ENCODE measurements around the gene AHSA1.

AHSA1 gene

GRCh38 chr14:77470224-77470870 is 12.5 kb downstream of the AHSA1 start:
- no peak for DNase-seq (ENCODE audit: low read depth in 2 of 2, low spot score in 1 of 2)

GRCh38 chr14:77473921-77474320 is 16.0 kb downstream of the AHSA1 start:
- DNase-seq (ENCODE audit: low read depth in 2 of 2, low spot score in 1 of 2) = no peak

- DNase-seq (ENCODE audit: low read depth in 2 of 2, low spot score in 1 of 2) = no peak
These were observed 16.7 kb downstream of the AHSA1 start for GRCh38 chr14:77474479-77475177.

- no peak for DNase-seq (ENCODE audit: low read depth in 2 of 2, low spot score in 1 of 2)
These were observed 17.7 kb downstream of the AHSA1 start for GRCh38 chr14:77475432-77476115.

GRCh38 chr14:77478029-77478428 is 20.1 kb downstream of the AHSA1 start:
- DNase-seq (ENCODE audit: low read depth in 2 of 2, low spot score in 1 of 2) = no peak

GRCh38 chr14:77478796-77479195 is 20.9 kb downstream of the AHSA1 start:
- DNase-seq (ENCODE audit: low read depth in 2 of 2, low spot score in 1 of 2) = no peak

- DNase-seq (ENCODE audit: low read depth in 2 of 2, low spot score in 1 of 2) = no peak
These were observed 24.5 kb downstream of the AHSA1 start for GRCh38 chr14:77482422-77482821.

- no peak for DNase-seq (ENCODE audit: low read depth in 2 of 2, low spot score in 1 of 2)
These were observed 27.4 kb downstream of the AHSA1 start for GRCh38 chr14:77485256-77485655.

GRCh38 chr14:77485901-77486678 is 28.2 kb downstream of the AHSA1 start:
- no peak for DNase-seq (ENCODE audit: low read depth in 2 of 2, low spot score in 1 of 2)

- no peak for DNase-seq (ENCODE audit: low read depth in 2 of 2, low spot score in 1 of 2)
These were observed 30.7 kb downstream of the AHSA1 start for GRCh38 chr14:77488558-77488957.

GRCh38 chr14:77489041-77489440 is 31.1 kb downstream of the AHSA1 start:
- no peak for DNase-seq (ENCODE audit: low read depth in 2 of 2, low spot score in 1 of 2)

GRCh38 chr14:77490347-77490986 is 32.6 kb downstream of the AHSA1 start:
- DNase-seq (ENCODE audit: low read depth in 2 of 2, low spot score in 1 of 2) = no peak

GRCh38 chr14:77491056-77491455 is 33.2 kb downstream of the AHSA1 start:
- no peak for DNase-seq (ENCODE audit: low read depth in 2 of 2, low spot score in 1 of 2)

- DNase-seq (ENCODE audit: low read depth in 2 of 2, low spot score in 1 of 2) = no peak
These were observed 37.4 kb downstream of the AHSA1 start for GRCh38 chr14:77495334-77495733.

GRCh38 chr14:77498120-77498979 is 40.5 kb downstream of the AHSA1 start, which contains the start of gene ISM2:
ISM2 (minus strand) TSS chr14:77498816; CDS start chr14:77498793, 23 bp downstream.
- DNase-seq (ENCODE audit: low read depth in 2 of 2, low spot score in 1 of 2) = peak in 1 of 2 donors; percentile 14

GRCh38 chr14:77498984-77499527 is 41.2 kb downstream of the AHSA1 start:
- no peak for DNase-seq (ENCODE audit: low read depth in 2 of 2, low spot score in 1 of 2)

- no peak for DNase-seq (ENCODE audit: low read depth in 2 of 2, low spot score in 1 of 2)
These were observed 44.4 kb downstream of the AHSA1 start for GRCh38 chr14:77502109-77502782.

GRCh38 chr14:77503138-77503537 is 45.2 kb downstream of the AHSA1 start:
- no peak for DNase-seq (ENCODE audit: low read depth in 2 of 2, low spot score in 1 of 2)

GRCh38 chr14:77505031-77505430 is 47.1 kb downstream of the AHSA1 start:
- DNase-seq (ENCODE audit: low read depth in 2 of 2, low spot score in 1 of 2) = no peak

Data from stimulated activated CD8-positive, alpha-beta memory T cell treated with anti-CD3 and anti-CD28 coated beads, Interleukin-4, amount 100 ng/mL, for 4 hours (primary cell).